ENCODE data around the gene PRMT3.

GRCh38 chr11:20376162-20376730 is 11.3 kb upstream of the PRMT3 start:
- TF ChIP-seq CTCF (optimal IDR thresholded peaks at IDR 0.05 in 1 of 3, IDR thresholded peaks at IDR 0.05 in 1 of 3, conservative IDR thresholded peaks at IDR 0.05 in 1 of 3; ENCODE audit: extremely low read depth in 1 of 3, insufficient read depth in 2 of 3, low read length in 3 of 3) (no peak), EZH2 (IDR thresholded peaks at IDR 0.05; ENCODE audit: low read length) (no peak)
